HUDEP-2 (cell line): Measurements from ENCODE around the gene SDK1.
A peak's percentile ranks its signal among the peaks of the same experiment; 100 is the strongest.
"Not testable (repeated sequence)": the region's sequence is repeated elsewhere in the genome, so short reads cannot be mapped to it uniquely, and the experiment has no call there.

Experiments
- DNase-seq, 76 experiments: peaks; one replicate each; lab custom pipeline; 2025; ENCODE audit not compliant: unreplicated experiment in 76 of 76; lab: John Stamatoyannopoulos, UW

The SDK1 gene

DNA sequence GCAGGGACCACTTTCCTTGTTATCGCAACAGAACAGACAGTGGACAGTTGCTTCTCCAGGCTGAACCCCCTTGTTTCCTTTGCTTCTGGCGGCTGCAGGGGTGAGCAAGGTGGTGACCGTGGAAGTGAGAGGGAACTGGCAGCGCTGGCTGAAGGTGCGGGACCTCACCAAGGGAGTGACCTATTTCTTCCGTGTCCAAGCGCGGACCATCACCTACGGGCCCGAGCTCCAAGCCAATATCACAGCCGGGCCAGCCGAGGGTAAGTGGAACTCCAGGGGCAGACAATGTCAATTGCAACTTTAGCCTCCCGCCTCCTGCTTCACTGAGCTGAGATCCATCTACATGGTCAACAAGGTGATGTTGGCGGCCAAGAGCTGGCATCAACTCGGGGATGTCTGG lies 919.0 kb downstream of the SDK1 start:
- DNase-seq, result no peak

- DNase-seq, result no peak
Measured at GRCh38 chr7:4221043-4221442, 920.0 kb downstream of the SDK1 start.

- no peak for DNase-seq
Measured at GRCh38 chr7:4222676-4223075, 921.6 kb downstream of the SDK1 start.

GRCh38 chr7:4225361-4225771 lies 924.3 kb downstream of the SDK1 start:
- no peak for DNase-seq

- no peak for DNase-seq
Measured at GRCh38 chr7:4225881-4226523, 925.0 kb downstream of the SDK1 start.

GRCh38 chr7:4226524-4226882 lies 925.5 kb downstream of the SDK1 start:
- peak in 2 of 76 experiments; percentile 1 to 2 for DNase-seq

DNA sequence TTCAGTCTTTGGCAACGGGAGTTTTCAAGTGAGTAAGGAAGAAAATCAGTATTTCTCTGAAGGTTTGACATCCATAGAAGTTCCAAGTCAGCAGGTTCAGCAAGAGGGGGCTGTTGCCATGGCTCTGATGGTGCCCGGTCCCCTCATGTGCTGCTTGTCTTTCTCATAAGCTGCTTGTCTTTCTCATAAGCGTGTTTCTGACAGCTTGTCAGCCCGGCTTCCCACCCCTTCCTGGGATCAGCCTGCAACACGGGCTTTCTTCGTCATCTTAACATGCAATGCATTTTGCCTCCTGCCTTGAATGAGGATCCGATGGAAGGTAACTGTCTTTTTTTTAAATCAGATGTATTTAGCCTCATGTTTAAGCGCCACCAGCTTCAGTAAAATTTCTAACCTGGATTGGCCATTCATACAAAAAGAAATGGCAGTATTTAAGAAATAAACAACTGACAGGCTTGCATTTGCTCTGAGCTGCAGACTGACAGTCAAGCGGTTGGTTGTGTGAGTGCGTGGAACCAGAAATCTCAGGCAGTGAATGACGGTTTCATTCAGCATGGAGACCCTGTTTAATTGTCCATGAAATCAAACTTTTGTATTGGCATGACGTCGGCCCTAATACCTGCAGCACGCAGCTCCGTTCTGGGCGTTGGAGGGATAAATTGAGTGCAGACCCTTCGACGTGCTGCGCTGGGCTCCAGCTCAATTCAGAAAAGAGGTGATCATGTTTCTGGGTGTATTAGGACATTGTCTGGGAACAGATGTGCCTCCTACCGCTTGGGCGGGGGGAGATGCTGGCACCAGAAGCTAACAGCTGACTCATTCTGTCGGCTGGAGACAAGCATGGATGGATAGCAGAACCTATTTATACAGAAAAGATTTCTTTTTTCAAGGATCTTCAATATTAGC lies 926.3 kb downstream of the SDK1 start:
- no peak for DNase-seq

GRCh38 chr7:4230352-4230751 lies 929.3 kb downstream of the SDK1 start:
- no peak for DNase-seq

- DNase-seq, result no peak
Measured at GRCh38 chr7:4233146-4233545, 932.1 kb downstream of the SDK1 start.

DNA sequence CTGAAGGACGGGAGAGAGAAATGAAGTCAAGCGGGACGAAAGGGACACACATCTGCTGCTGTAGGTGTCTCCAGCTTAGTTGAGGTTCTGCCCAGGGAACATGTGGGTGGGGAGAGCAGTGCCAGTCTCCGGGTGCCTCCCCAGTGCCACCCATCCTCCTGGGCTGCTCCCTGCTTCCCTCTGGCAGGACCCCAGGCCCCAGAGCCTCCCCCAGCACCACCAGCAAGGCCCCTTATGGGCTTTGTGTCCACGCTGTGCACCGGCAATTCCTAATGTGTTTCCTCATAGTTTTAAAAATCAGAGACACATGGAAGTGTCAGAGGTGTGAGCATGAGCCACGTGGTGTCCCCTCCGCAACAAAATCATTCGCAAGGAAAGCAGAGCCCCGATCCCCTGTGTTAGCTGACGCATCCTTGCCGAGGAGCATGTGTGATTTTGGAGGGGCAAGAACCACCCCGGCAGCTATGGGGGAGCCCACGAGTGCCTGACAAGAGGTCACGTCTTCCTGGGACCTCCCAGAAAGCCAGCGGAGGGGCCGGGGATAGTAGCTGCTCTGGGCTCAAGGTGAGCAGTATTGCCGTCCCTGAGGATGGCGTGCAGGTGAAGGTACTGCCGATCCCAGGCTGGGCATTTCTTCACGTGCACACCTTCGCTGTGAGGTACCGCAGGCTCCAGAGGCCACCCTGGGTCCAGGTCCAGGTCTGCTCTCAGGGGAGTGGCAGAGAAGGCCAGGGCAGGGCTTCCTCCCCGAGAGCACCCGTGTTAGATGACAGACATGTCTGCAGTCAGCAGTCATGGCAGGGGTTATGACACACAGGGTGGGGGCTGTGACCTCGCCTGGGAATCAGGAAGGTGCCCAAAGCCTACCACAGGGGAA lies 932.8 kb downstream of the SDK1 start:
- DNase-seq, result no peak

DNA sequence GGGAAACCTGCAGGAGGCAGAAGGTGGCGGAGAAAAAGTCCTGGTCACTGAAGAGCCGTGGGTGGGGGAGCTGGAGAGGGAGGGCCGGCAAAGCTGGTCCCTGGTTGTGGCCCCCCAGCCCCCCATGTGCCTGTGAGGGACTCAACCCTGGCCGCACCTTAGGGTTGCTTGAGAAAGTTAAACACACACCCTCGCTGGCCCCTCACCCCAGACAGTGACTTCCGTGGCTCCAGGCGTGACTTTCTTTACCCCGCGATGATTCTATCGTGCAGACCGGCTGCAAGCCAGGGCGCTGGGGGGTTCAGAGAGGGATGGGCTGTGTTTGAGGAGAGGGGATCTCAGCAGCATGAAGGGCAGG lies 933.4 kb downstream of the SDK1 start:
- DNase-seq, result no peak

GRCh38 chr7:4234886-4235285 lies 933.8 kb downstream of the SDK1 start:
- DNase-seq, result no peak

GRCh38 chr7:4235596-4235995 lies 934.5 kb downstream of the SDK1 start:
- no peak for DNase-seq

GRCh38 chr7:4236389-4236788 lies 935.3 kb downstream of the SDK1 start:
- no peak for DNase-seq

DNA sequence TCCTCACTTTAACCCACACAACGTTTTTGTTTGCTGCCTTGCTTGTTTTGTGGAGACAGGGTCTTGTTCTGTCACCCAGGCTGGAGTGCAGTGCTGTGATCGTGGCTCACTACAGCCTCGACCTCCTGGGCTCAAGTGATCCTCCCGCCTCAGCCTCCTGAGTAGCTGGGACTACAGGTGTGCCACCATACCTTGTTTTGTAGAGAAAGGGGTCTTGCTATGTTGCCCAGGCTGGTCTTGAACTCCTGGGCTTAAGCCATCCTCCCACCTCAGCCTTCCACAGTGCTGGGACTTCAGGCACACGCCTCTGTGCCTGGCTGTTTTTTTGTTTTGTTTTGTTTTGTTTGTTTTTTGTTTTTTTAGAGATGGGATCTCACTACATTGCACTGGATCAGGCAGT lies 935.8 kb downstream of the SDK1 start:
- not testable (repeated sequence) for DNase-seq

DNA sequence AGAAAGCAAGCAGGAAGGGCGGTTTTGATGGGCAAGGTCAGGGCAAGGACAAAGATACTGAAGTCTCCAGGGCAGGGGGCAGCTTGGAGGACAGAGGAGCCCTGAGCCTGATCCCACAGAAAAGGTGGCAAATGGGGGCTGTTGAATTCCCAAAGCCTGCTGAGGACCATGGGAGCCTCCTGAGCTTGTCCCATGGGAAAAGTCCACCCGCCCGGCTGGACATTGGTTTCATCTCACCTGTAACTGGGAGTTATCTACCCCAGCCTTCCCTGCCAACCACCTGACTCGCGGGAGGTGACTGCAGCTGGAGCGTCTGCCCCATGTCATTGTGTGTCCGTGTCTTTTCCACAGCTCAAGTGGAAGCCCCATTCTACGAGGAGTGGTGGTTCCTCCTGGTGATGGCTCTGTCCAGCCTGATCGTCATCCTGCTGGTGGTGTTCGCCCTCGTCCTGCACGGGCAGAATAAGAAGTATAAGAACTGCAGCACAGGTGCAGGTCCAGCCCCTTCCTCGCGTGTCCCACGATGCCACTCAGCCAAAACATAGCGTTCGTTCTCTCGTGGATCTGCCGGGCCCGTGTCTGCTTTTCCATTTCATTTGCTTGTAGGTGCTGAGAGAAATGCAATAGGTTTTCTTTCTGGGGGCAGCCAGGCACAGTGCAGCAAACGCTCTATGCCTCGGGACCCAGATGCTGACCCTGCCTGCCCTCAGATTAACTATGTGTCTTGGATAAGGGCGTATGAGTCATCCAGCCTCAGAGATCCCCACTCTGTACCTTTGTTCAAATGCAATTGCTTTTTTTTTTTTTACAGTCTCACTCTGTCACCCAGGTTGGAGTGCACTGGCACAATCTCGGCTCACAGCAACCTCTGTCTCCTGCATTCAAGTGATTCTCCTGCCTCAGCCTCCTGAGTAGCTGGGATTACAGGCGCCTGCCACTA lies 936.5 kb downstream of the SDK1 start:
- DNase-seq, result no peak

DNA sequence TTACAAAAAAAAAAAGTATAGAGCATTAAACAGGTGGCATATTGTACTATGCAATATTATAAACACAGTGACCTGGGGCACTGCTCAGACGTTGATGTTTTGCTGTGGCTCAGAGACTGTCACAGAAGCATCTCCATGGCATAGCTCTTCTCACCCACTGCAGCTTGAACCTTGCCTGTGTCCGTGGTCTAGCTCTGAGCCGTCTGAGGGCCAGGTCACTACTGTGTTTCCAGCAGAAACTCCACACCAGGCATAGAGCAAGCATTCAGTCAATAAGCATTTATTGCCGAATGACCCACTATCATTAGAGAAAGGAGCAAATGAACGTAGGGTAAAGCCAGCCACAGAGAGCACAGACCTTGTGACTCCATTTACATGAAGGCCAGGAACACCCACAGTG lies 937.8 kb downstream of the SDK1 start:
- DNase-seq, result no peak

DNA sequence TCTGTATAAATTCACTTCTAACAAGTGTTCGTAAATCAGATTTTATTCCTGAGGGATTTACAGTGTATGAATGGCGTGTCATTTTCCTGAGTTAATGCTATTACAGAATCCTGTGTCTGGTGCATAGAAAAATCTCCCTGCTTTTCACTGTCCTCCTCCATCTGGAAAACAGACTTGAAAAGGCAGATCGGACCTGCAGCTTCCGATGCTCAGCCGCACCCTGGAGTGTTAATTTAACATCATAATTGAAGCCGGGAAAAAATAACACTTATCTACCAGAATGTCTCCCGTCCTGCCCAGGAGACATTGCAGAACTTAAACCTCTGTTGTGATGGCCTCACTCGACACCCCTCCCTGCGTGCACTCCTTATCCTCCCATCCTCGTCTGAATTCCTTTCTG lies 939.0 kb downstream of the SDK1 start:
- DNase-seq, result no peak

DNA sequence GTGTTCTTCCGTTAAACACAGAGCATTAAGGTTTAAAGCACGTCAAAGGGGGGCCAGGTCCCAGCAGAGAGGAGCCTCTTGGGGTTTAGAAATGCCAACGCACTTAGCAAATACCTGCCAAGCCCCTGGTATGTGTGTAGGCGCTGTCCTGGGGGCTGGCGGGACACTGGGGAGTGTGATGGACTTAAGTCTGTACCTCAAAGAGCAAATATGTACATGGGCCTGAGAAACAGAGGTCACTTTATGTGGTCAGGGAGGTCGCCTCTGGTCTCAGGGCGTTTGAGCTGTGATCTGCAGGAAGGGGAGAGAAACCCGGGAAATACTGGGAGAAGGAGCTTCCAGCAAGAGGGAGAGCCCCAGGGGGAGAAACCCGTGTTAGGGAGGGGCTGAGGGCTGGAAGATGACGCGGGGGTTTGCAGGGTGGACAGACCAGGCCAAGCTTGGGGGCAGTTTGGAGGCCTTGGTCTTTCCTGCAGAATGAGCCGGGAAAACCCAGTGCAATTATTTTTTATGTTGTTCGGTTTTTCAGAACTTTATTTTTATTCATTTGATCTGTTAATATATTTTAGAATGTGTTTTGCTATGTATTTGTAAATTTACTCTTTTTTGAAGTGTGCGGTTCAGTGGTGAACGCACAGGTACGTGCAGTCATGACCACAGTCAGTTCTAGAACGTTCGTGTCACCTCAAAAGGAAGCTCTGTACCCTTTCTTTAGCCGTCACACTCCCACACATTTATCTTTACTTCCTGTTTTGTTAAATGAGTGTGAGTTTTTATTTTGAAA lies 939.7 kb downstream of the SDK1 start:
- DNase-seq, result no peak

DNA sequence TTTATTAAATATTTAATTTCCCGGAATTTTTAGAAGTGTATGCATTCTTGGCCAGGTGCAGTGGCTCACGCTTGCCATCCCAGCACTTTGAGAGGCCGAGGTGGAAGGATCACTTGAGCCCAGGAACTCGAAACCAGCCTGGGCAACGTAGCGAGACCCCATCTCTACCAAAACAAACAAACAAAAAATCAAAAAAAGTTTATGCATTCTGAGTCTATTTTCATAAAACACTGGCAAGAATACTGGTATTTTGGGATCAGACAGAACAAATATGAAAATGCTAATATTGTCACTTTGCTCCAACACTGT lies 940.2 kb downstream of the SDK1 start:
- no peak for DNase-seq
